ENCODE results near the gene OCEL1.
"Not testable (repeated sequence)": the region's sequence is repeated elsewhere in the genome, so short reads cannot be mapped to it uniquely, and the experiment has no call there.

OCEL1 gene

GRCh38 chr19:17266589-17266974 is 40.6 kb downstream of the OCEL1 start:
- no peak for DNase-seq

GRCh38 chr19:17266975-17267788 is 41.2 kb downstream of the OCEL1 start, which contains the start of gene BABAM1:
Gene BABAM1 (plus strand): TSS chr19:17267443. CDS start chr19:17268807, 1,364 bp downstream.
- DNase-seq = peak; percentile 97

GRCh38 chr19:17268754-17269153 is 42.7 kb downstream of the OCEL1 start:
- DNase-seq = no peak

GRCh38 chr19:17274892-17275291 is 48.9 kb downstream of the OCEL1 start:
- not testable (repeated sequence) for DNase-seq

GRCh38 chr19:17275441-17276175 is 49.6 kb downstream of the OCEL1 start:
- no peak for DNase-seq

Data from activated effector memory CD4-positive, alpha-beta T cell treated with anti-CD3 and anti-CD28 coated beads, Interleukin-2, amount 50 U/mL, for 16 hours (primary cell).